H9 (cell line): ENCODE results near the gene DTNBP1. TPM values are rescaled to one million over a fixed set of nuclear protein-coding genes. Genes with fewer than 3 reads are reported as not detected.

ENCODE experiments used
- DNase-seq: peaks from one replicate; pipeline ENCODE4 v3.0.0-alpha.2; 2017
- H2AFZ ChIP-seq: one replicate; pipeline ENCODE4 v1.6.1; 2013; ENCODE audit warnings: mild to moderate bottlenecking, low read length, control low read depth, moderate library complexity
- H2AK5ac ChIP-seq: 2 replicates; pipeline ENCODE4 v1.6.1; 2013; ENCODE audit warnings: low read length, control low read depth, mixed read lengths; ENCODE audit not compliant: insufficient read length
- H2BK120ac ChIP-seq: one replicate; pipeline ENCODE4 v1.6.1; 2013; ENCODE audit warnings: low read depth, mild to moderate bottlenecking, low read length, control low read depth, inconsistent platforms; ENCODE audit not compliant: poor library complexity, severe bottlenecking
- H2BK12ac ChIP-seq: 2 replicates; pipeline ENCODE4 v1.6.1; 2013; ENCODE audit warnings: low read length, control low read depth, mixed read lengths, low read depth; ENCODE audit not compliant: insufficient read length
- H2BK15ac ChIP-seq: 2 replicates; pipeline ENCODE4 v1.6.1; 2013; ENCODE audit warnings: low read depth, low read length, control low read depth
- H2BK20ac ChIP-seq: one replicate; pipeline ENCODE4 v1.6.1; 2013; ENCODE audit warnings: low read depth, mild to moderate bottlenecking, low read length, control low read depth, inconsistent platforms; ENCODE audit not compliant: poor library complexity, severe bottlenecking
- H2BK5ac ChIP-seq: 2 replicates; pipeline ENCODE4 v1.6.1; 2013; ENCODE audit warnings: low read length, control low read depth, mixed read lengths; ENCODE audit not compliant: insufficient read length
- H3K14ac ChIP-seq: 2 replicates; pipeline ENCODE4 v1.6.1; 2013; ENCODE audit warnings: low read length, control low read depth; ENCODE audit not compliant: insufficient read depth
- H3K18ac ChIP-seq: 2 replicates; pipeline ENCODE4 v1.6.1; 2013; ENCODE audit warnings: low read depth, mild to moderate bottlenecking, mixed read lengths, low read length, control low read depth; ENCODE audit not compliant: insufficient read length
- H3K23ac ChIP-seq: 2 replicates; pipeline ENCODE4 v1.6.1; 2013; ENCODE audit warnings: low read length, control low read depth, mixed read lengths, low read depth; ENCODE audit not compliant: insufficient read length
- H3K23me2 ChIP-seq: 2 replicates; pipeline ENCODE4 v1.6.1; 2013; ENCODE audit warnings: low read depth, mild to moderate bottlenecking, mixed read lengths, low read length, control low read depth; ENCODE audit not compliant: insufficient read length, poor library complexity, severe bottlenecking
- H3K27ac ChIP-seq: 2 replicates; pipeline ENCODE4 v1.5.1; 2013; ENCODE audit warnings: low read length, control low read depth, mixed read lengths, low read depth; ENCODE audit not compliant: insufficient read length
- H3K27me3 ChIP-seq: 2 replicates; pipeline ENCODE4 v1.6.1; 2013; ENCODE audit warnings: low read length, control low read depth, inconsistent platforms; ENCODE audit not compliant: insufficient read depth
- H3K4ac ChIP-seq: 2 replicates; pipeline ENCODE4 v1.6.1; 2013; ENCODE audit warnings: low read depth, mild to moderate bottlenecking, control low read depth, inconsistent platforms, low read length, moderate library complexity
- H3K4me1 ChIP-seq: 2 replicates; pipeline ENCODE4 v1.6.1; 2013; ENCODE audit warnings: low read length, control low read depth, inconsistent platforms; ENCODE audit not compliant: insufficient read depth
- H3K4me2 ChIP-seq: 2 replicates; pipeline ENCODE4 v1.6.1; 2013; ENCODE audit warnings: low read length, control low read depth, mixed read lengths; ENCODE audit not compliant: insufficient read length, insufficient read depth
- H3K56ac ChIP-seq: 2 replicates; pipeline ENCODE4 v1.6.1; 2013; ENCODE audit warnings: low read depth, mild to moderate bottlenecking, mixed read lengths, low read length, control low read depth; ENCODE audit not compliant: insufficient read length
- H3K79me1 ChIP-seq: 2 replicates; pipeline ENCODE4 v1.6.1; 2013; ENCODE audit warnings: low read depth, mild to moderate bottlenecking, moderate library complexity, low read length, control low read depth, inconsistent platforms; ENCODE audit not compliant: insufficient read depth, poor library complexity, severe bottlenecking
- H3K79me2 ChIP-seq: 2 replicates; pipeline ENCODE4 v1.6.1; 2013; ENCODE audit warnings: low read length, control low read depth, inconsistent platforms; ENCODE audit not compliant: insufficient read depth
- H3K9ac ChIP-seq: 2 replicates; pipeline ENCODE4 v1.6.1; 2013; ENCODE audit warnings: low read length, control low read depth, mixed read lengths; ENCODE audit not compliant: insufficient read length; ENCODE audit errors: extremely low read depth
- H3K9me3 ChIP-seq: one replicate; pipeline ENCODE4 v1.6.1; 2013; ENCODE audit warnings: low read depth, low read length, inconsistent platforms; ENCODE audit not compliant: control insufficient read depth
- H3T11ph ChIP-seq: one replicate; pipeline ENCODE4 v1.6.1; 2013; ENCODE audit warnings: mild to moderate bottlenecking, low read length, control low read depth, inconsistent platforms
- H4K20me1 ChIP-seq: one replicate; pipeline ENCODE4 v1.6.1; 2013; ENCODE audit not compliant: control insufficient read depth, insufficient read length, insufficient read depth
- H4K5ac ChIP-seq: 2 replicates; pipeline ENCODE4 v1.6.1; 2013; ENCODE audit warnings: low read depth, mild to moderate bottlenecking, mixed read lengths, low read length, control low read depth; ENCODE audit not compliant: insufficient read length
- H4K8ac ChIP-seq: replicated peaks from 2 replicates; pipeline ENCODE4 v1.6.1; 2013; ENCODE audit warnings: low read length, control low read depth, mixed read lengths, low read depth; ENCODE audit not compliant: insufficient read length
- H4K91ac ChIP-seq: 2 replicates; pipeline ENCODE4 v1.6.1; 2013; ENCODE audit warnings: low read depth, mild to moderate bottlenecking, moderate library complexity, mixed read lengths, low read length, control low read depth; ENCODE audit not compliant: insufficient read length
- H3K27ac Mint-ChIP-seq, 3 experiments: 2 replicates in 2 of 3; 3 replicates in 1 of 3; pipeline ENCODE4 v1.8.0; 2020 to 2021; ENCODE audit warnings: mixed read lengths in 3 of 3, mild to moderate bottlenecking in 1 of 3, moderate library complexity in 1 of 3
- H3K27me3 Mint-ChIP-seq: 2 replicates; pipeline ENCODE4 v1.8.0; 2021; ENCODE audit warnings: low read depth, mild to moderate bottlenecking, moderate library complexity, mixed read lengths
- H3K36me3 Mint-ChIP-seq, 3 experiments: 2 replicates in 2 of 3; 3 replicates in 1 of 3; pipeline ENCODE4 v1.8.0; 2020 to 2021; ENCODE audit warnings: low read depth in 3 of 3, mixed read lengths in 3 of 3; ENCODE audit not compliant: insufficient read depth in 1 of 3
- H3K4me1 Mint-ChIP-seq, 2 experiments: 2 replicates each; pipeline ENCODE4 v1.8.0; 2020; ENCODE audit warnings: mixed read lengths in 2 of 2
- H3K4me3 Mint-ChIP-seq, 2 experiments: 2 replicates in 1 of 2; 3 replicates in 1 of 2; pipeline ENCODE4 v1.8.0; 2020 to 2021; ENCODE audit warnings: mild to moderate bottlenecking in 2 of 2, mixed read lengths in 2 of 2, moderate library complexity in 1 of 2
- H3K9me3 Mint-ChIP-seq, 2 experiments: 2 replicates in 1 of 2; 3 replicates in 1 of 2; pipeline ENCODE4 v1.8.0; 2020; ENCODE audit warnings: mild to moderate bottlenecking in 2 of 2, mixed read lengths in 2 of 2, moderate library complexity in 1 of 2
- WGBS: extraction: QIAGEN DNeasy Blood & Tissue Kit; methylation state at CpG from one replicate; pipeline ENCODE4 v1.1.7; 2013; ENCODE audit warnings: missing lambda C conversion rate, low lambda C conversion rate, mixed read lengths; ENCODE audit not compliant: insufficient read length; ENCODE audit errors: extremely low coverage; 5-methylcytosine and 5-hydroxymethylcytosine counted together
- total RNA-seq: library from RNA; stranded (reverse); gene quantifications from 2 replicates; pipeline ENCODE4 v1.2.1, GENCODE V29; 2021
- TF ChIP-seq, protein P1 (sequence below): fragments of 200-600 bp; sonication (generic); conservative IDR thresholded peaks from 3 replicates; pipeline ENCODE4 v1.8.0; 2021; ENCODE audit warnings: antibody characterized with exemption, mild to moderate bottlenecking

The DTNBP1 gene
- total RNA-seq, 1 experiment from 2014 or later = 12.9 TPM

DNA sequence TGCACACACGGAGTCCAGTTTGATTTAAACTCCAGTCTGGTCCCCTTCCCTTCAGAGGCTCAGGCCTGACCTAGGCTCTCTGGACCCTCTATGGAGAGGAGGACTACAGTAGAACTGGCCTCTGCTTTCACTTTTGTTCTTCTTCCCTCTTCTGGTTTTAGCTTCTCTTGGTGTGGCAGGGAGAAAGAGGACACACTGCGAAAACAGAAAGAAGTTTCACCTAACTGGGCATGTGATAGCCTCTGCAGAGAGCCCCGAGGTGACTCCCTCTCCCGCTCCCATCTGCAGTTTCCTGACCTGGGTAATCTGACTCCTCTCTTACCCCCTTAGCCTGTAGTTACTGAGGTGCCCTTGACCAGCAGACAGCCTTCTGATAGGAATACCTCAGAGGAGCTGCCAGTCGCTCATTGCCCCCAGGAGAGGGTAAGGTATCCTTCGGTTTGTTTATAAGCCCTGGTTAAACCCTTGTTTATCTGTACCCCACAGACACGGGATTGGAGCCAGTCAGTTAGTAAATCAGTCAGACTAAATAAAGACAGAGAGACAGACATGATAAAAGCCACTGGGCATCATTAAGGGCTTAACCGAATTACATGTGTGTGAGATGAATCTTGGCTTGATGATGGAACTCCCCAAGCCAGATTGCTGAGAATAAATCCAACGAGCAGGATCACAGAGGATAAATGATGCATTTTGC lies 12.0 kb upstream of the DTNBP1 start:
- Mint-ChIP-seq H3K4me1 (peaks cover 22 to 24% of the 10 kb centered on the region in 2 experiments), H3K36me3 (no peaks in the 10 kb centered on the region), H3K27me3 (peaks cover 12% of the 10 kb centered on the region), H3K27ac (no peak overlapping the region), H3K4me3 (no peak overlapping the region; a peak in 1 of 5 replicates), H3K9me3 (no peaks in the 10 kb centered on the region)
- Histone ChIP-seq H2BK20ac (no peak overlapping the region), H2BK12ac (no peak overlapping the region), H3K79me2 (no peaks in the 10 kb centered on the region), H2BK15ac (no peak overlapping the region), H2BK5ac (no peak overlapping the region), H3K9ac (no peak overlapping the region), H2BK120ac (no peak overlapping the region), H3K14ac (no peak overlapping the region), H3K27ac (no peak overlapping the region), H2AK5ac (no peak overlapping the region), H3K23ac (no peak overlapping the region), H3K4ac (no peak overlapping the region), H4K20me1 (no peaks in the 10 kb centered on the region), H3K23me2 (no peaks in the 10 kb centered on the region), H3K27me3 (no peaks in the 10 kb centered on the region), H2AFZ (no peak overlapping the region), H3K18ac (no peak overlapping the region), H3K56ac (no peak overlapping the region), H3T11ph (no peak overlapping the region), H3K9me3 (no peaks in the 10 kb centered on the region), H3K79me1 (no peaks in the 10 kb centered on the region), H4K5ac (no peak overlapping the region), H4K8ac (no peak overlapping the region), H3K4me2 (no peak overlapping the region), H4K91ac (no peak overlapping the region), H3K4me1 (peaks cover 5% of the 10 kb centered on the region)
- peak; percentile 42 for DNase-seq
- no CpG with 5 or more reads among the region's 9 CpGs for WGBS
- TF ChIP-seq, protein P1, sequence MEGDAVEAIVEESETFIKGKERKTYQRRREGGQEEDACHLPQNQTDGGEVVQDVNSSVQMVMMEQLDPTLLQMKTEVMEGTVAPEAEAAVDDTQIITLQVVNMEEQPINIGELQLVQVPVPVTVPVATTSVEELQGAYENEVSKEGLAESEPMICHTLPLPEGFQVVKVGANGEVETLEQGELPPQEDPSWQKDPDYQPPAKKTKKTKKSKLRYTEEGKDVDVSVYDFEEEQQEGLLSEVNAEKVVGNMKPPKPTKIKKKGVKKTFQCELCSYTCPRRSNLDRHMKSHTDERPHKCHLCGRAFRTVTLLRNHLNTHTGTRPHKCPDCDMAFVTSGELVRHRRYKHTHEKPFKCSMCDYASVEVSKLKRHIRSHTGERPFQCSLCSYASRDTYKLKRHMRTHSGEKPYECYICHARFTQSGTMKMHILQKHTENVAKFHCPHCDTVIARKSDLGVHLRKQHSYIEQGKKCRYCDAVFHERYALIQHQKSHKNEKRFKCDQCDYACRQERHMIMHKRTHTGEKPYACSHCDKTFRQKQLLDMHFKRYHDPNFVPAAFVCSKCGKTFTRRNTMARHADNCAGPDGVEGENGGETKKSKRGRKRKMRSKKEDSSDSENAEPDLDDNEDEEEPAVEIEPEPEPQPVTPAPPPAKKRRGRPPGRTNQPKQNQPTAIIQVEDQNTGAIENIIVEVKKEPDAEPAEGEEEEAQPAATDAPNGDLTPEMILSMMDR = no peak
